Measurements from ENCODE around the gene BAHD1. TPM values are rescaled to one million over a fixed set of nuclear protein-coding genes. Genes with fewer than 3 reads are reported as not detected.

The BAHD1 gene
- total RNA-seq, 4 donors from 2014 or later, result 19.0 to 26.2 (median 22.8) TPM

DNA sequence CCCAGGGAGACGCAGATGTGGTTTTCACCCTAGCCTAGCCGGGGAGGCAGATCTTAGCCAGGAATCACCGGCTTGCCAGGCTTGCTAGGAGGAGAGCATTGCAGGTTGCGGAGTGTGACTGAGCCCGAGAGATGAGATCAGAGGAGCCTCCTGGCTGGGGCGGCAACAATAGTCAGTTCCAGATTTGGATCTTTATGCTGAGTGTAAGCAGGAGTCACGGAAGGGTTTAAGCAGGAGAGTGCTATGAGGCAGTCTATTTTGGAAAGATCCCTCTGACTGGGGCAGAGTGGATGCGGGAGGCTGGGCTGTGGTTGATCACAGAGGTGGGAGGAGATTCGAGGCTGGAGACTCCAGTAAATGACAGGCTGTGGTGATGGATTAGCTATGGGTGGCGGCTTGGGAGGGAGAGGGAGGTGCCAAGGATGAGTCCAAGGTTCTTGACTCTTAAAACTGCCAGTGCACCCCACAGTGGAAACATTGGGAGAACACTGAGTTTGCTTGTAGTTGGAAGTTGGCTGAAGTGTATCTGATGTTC is 10.4 kb upstream of the BAHD1 start:
- H3K27me3 ChIP-seq, result peaks cover 6% of the 10 kb centered on the region
- ATAC-seq, result peak; percentile 31
- H3K36me3 ChIP-seq, result peaks cover 0 to 19% of the 10 kb centered on the region in 2 donors
- no peaks in the 10 kb centered on the region for H3K9me3 ChIP-seq
- TF ChIP-seq EP300 (IDR thresholded peaks at IDR 0.05) (no peak), CTCF (IDR thresholded peaks at IDR 0.05) (no peak), POLR2AphosphoS5 (IDR thresholded peaks at IDR 0.05) (no peak), POLR2A (IDR thresholded peaks at IDR 0.05) (no peak)
- WGBS, 2 donors (ENCODE audit: low coverage in 1 of 2), result 63 to 67% methylated on average over 1 to 7 of the region's 10 CpGs
- H3K4me3 ChIP-seq, result no peak overlapping the region
- H3K27ac ChIP-seq, result no peak overlapping the region
- H3K4me1 ChIP-seq, result no peaks in the 10 kb centered on the region

DNA sequence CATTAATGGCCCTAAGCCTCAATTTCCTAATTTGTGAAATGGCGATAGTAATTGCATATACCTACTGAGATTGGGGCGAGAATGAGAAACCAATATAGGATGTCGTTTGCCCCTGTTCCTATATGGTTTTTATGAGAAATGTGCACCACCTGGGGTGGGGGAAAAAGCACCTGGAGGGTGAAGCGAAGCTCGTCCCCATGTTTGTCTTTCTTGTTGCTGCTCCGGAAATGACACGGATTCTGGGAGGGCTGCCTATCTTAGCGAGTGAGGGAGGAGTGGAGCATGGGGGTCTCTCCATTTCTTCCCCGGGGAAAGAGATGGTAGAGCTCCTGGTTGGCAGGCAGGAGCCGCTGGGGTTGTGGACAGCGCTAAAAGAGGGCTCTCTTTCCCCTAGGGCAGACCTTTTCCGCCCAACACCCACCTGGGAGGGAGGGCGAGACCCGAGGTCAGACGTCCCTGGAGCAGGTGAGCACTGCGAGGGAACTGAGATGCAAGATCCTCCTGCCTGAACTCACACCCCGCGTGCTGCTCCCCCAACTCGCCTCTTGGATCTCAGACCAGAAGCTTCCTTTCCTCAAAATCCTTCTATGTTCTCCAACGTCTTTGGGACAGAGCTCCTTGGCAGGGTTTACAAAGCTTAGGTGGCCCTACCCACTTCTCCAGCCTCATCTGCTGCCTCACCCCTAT is 5.6 kb upstream of the BAHD1 start:
- H3K36me3 ChIP-seq, result peaks cover 0 to 4% of the 10 kb centered on the region in 2 donors
- ATAC-seq, result no peak
- TF ChIP-seq EP300 (IDR thresholded peaks at IDR 0.05) (no peak), CTCF (IDR thresholded peaks at IDR 0.05) (no peak), POLR2A (IDR thresholded peaks at IDR 0.05) (no peak), POLR2AphosphoS5 (IDR thresholded peaks at IDR 0.05) (no peak)
- H3K27ac ChIP-seq, result no peak overlapping the region
- peaks cover 46% of the 10 kb centered on the region for H3K27me3 ChIP-seq
- 53 to 54% methylated on average over 10 to 11 of the region's 20 CpGs for WGBS, 2 donors (ENCODE audit: low coverage in 1 of 2)
- H3K4me3 ChIP-seq, result peak overlapping the region in 1 of 2 donors; percentile 51
- H3K4me1 ChIP-seq, result peaks cover 0 to 32% (median 24%) of the 10 kb centered on the region in 3 donors
- H3K9me3 ChIP-seq, result no peaks in the 10 kb centered on the region

- H3K27me3 ChIP-seq, result peaks cover 46% of the 10 kb centered on the region
- no peak for TF ChIP-seq EP300 (IDR thresholded peaks at IDR 0.05)
- TF ChIP-seq CTCF (IDR thresholded peaks at IDR 0.05), result no peak
- TF ChIP-seq POLR2AphosphoS5 (IDR thresholded peaks at IDR 0.05), result no peak
- TF ChIP-seq POLR2A (IDR thresholded peaks at IDR 0.05), result no peak
- H3K36me3 ChIP-seq, result peaks cover 0 to 4% of the 10 kb centered on the region in 2 donors
- ATAC-seq, result no peak
- 25 to 33% methylated on average over 3 to 9 of the region's 15 CpGs for WGBS, 2 donors (ENCODE audit: low coverage in 1 of 2)
- H3K9me3 ChIP-seq, result no peaks in the 10 kb centered on the region
- peak overlapping the region; percentile 17 to 51 for H3K4me3 ChIP-seq
- peaks cover 0 to 37% (median 24%) of the 10 kb centered on the region in 3 donors for H3K4me1 ChIP-seq
- H3K27ac ChIP-seq, result peak overlapping the region in 1 of 4 donors; percentile 35
Observed at GRCh38 chr15:40435710-40436089, 5.1 kb upstream of the BAHD1 start.

DNA sequence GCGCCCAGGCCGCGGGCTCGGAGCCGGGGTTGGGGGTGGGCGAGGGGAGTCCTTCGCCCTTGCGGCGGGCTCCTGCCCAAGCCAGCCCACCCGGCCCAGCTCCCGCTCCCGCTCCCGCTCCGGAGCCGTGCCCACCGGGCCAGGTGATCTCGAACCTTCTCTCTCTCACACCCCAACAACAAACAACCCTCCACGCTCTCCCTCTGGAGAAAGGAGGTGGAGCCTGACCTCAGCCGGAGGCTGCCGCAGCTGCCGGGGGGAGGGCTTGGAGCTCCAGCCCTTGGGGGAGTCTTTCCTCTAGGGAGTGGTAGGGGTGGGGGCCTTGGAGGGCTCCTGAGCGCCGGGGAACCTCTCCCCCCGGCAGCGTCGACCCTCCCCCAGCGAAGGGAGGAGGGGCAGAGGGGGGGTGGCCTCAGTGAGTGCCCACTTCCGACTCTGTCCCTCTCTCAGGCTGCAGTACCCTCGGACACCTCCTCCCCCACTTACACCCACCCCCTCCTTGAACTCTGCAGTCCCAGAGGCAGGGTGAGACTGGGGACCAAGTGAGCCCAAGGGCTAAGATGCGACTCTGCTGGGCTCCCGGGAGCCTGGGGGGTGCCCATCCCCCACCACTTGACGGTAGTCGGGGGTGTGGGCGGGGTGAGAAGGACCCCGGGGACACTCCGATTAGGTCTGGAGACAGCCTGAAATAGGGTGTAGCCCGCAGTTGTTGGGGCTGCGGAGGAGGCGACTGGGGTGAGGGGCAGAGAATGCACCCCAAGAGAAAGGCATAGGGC is 4.4 kb upstream of the BAHD1 start:
- Histone ChIP-seq H3K4me3 (peak overlapping the region; percentile 17 to 51), H3K36me3 (peaks cover 0 to 4% of the 10 kb centered on the region in 2 donors), H3K27ac (peak overlapping the region in 1 of 4 donors; percentile 35), H3K9me3 (no peaks in the 10 kb centered on the region), H3K4me1 (peaks cover 0 to 37% (median 24%) of the 10 kb centered on the region in 3 donors), H3K27me3 (peaks cover 46% of the 10 kb centered on the region)
- 0% methylated on average over 1 to 2 of the region's 39 CpGs for WGBS, 2 donors (ENCODE audit: low coverage in 1 of 2)
- TF ChIP-seq EP300 (IDR thresholded peaks at IDR 0.05) (no peak), POLR2A (IDR thresholded peaks at IDR 0.05) (no peak), CTCF (IDR thresholded peaks at IDR 0.05) (no peak), POLR2AphosphoS5 (IDR thresholded peaks at IDR 0.05) (no peak)
- no peak for ATAC-seq

Measured in gastroesophageal sphincter (tissue), 4 donors.